Tongue (tissue), 2 donors: Measurements from ENCODE around the gene ANKS1A. TPM values are rescaled to one million over a fixed set of nuclear protein-coding genes. Genes with fewer than 3 reads are reported as not detected.
A peak's percentile ranks its signal among the peaks of the same experiment; 100 is the strongest.
"Not testable (repeated sequence)": the region's sequence is repeated elsewhere in the genome, so short reads cannot be mapped to it uniquely, and the experiment has no call there.

ENCODE experiments used
- DNase-seq: peaks from one replicate; pipeline ENCODE4 v3.0.0-alpha.2; 2015
- total RNA-seq: library from RNA; depleted of rRNA; stranded (reverse); fragments of >200 nt; gene quantifications from one replicate; pipeline ENCODE4 v1.2.3, GENCODE V29; 2014

Gene ANKS1A
- total RNA-seq, 1 donor from 2014 or later: 23.5 TPM

DNA sequence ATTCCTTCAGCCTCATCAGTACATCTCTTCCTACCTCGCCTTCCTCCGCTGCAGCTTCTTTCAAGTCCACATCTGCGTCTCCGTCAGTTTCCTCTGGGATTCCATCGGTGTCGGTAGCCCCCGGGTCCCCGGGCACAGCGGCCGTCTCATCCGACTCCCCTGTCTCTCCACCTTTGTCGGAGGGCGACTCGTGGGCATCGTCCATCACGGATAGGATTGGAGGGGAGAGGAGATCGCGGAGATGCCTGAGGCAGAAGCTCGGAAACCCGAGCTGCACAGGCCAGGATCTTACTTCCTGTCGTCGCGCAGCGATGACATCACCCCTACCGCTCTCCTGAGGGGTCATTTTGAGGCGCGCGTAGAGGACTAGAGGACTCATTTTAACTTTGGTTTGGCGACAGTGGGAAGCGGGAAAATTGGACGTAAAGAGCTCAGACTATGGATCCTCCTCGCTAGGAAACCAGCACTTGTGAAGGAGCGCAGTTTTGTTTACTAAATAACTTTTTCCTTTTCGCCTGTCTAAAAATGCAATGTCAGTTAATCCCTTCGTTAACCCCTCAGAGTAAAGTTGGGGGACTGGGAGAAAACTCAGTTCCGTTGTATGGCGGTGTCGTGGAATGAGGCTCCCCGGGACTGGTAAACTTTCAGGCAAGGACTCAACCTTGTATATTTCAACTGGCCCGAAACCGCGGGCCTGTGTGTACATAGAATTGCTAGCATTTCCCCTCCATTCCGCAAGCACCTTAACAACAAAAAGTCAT, 1.1 kb upstream of the ANKS1A start, which contains the start of gene TAF11:
Gene TAF11, minus strand, starts transcription at position 290 of the 761 bp plus-strand sequence. Its CDS starts 85 bp downstream, at position 205.
- peak; percentile 98 for DNase-seq

DNA sequence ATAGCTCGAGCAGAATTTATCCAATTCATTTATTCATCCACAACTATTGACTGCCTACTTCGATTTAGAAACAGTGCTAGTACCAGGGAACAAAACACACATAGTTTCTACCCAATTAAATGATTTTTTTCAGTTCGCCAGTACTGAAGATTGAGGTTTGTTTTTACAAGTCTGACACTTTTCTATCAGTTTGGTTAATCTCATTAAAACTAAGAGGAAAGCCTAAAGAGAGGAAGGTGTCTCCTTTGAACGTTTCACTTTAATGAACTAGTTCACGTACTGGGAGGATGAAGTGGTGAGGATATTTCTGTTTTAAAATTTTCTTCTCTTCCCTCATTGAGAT, 570 bp upstream of the ANKS1A start:
- no peak for DNase-seq

DNA sequence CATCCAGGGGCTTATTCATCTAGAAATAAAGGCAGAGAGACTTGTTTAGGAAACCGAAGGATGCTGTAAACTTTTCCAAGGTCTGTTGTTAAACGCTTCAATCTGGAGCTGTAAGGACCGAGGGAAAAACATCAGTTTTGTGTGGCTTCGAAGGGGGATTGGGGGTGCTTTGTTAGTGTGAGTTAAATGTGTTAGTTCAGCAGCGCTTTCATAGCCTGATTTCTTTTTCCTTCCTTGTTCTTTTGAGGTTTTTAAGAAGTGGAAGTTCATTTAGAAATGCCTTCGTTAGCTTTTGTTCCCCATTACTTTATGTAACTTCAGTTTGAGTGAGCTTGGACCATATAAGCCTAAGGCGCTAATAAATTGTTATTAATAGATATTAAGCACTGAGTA, 1.5 kb downstream of the ANKS1A start:
- no peak for DNase-seq

DNA sequence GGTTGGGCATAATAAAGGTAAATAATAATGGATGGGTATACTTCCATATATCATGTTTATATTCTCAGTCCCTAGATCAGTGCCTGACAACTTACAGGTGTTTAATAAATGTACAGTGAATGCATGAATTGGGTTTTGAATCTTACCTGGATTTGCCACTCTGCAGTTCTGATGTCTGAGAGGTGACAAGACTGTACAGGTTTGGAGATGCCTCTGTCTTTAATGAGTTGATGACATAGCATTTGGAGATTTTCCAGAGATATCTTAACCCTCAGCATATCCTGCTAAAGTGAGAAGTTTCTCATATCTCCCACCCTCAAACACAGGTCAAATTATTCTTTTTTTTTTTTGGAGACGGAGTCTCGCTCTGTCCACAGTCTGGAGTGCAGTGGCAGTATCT, 2.2 kb downstream of the ANKS1A start:
- DNase-seq: peak; percentile 15

DNA sequence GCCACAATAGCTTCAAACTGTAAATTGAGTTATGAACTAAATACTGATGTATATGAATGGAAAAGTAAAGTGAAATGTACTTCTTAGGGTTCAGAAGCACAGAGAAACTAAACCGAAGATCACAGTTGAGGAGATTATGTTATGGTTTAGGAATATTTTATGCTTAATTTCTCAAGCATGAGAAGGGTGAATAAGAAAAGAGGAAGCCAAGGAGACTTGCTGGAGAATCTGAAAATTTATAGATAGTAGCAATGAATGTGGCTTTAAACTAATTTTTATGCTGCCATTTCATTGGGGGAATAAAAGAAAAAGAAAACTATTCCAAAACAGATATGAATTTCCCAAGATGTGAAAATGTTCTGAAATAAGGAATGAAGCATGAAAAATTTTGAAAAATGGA, 5.6 kb downstream of the ANKS1A start:
- DNase-seq: no peak

DNA sequence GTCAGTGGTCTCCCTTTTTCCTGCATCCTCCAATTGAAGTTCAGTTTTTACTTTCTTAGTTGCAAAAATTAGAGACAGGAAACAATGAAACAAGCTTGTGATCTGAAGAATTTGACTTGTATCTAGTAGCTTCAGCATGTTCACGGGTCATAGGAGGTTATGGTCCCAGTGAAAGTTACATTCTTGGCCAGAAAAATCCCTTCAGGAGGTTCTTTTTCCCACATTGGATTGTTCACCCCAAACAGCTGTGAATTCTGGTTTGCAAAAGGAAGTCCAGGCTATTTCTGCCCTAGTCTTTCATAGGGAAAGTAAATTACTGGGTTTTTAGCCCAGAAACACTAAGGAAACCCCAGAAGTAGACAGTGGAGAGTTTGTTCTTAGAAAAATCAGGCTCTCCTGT, 8.1 kb downstream of the ANKS1A start:
- DNase-seq: no peak

DNA sequence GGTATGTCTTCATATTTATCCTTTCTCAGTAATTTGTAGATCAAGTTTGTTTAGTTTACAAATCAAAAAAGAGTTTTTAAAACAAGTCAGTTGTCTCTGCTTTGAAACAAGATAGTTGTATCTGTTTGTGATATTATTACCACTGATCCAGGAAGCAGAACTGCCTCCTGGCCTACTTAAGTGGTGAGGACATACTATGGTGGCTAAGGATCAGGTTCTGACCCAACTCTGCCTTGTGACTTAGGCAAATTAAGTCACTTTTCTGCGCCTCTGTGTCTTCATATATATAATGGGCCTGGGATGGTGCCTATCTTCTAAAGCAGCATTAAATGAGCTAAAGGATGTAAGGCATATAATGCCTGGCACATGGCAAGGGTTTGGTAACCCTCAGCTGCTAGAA, 8.7 kb downstream of the ANKS1A start:
- no peak for DNase-seq

DNA sequence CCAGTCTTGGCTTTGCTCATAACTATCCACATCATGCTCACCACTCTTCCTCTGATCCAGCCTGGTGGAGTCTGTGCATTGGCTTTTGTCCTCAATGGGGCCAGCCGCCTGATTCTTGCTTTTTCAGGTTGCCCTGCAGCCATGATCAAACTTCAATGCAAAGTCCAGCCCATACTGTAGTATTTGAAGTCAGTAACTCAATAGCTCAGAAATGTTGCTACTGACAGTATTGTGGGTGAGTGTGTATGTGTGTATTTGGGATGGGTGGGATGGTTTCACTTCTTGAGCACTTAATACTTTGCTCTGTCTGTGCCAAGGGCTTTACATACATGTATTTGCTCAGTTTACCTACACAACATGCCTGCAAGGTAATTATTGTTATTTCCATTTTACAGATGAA, 10.7 kb downstream of the ANKS1A start:
- not testable (repeated sequence) for DNase-seq

DNA sequence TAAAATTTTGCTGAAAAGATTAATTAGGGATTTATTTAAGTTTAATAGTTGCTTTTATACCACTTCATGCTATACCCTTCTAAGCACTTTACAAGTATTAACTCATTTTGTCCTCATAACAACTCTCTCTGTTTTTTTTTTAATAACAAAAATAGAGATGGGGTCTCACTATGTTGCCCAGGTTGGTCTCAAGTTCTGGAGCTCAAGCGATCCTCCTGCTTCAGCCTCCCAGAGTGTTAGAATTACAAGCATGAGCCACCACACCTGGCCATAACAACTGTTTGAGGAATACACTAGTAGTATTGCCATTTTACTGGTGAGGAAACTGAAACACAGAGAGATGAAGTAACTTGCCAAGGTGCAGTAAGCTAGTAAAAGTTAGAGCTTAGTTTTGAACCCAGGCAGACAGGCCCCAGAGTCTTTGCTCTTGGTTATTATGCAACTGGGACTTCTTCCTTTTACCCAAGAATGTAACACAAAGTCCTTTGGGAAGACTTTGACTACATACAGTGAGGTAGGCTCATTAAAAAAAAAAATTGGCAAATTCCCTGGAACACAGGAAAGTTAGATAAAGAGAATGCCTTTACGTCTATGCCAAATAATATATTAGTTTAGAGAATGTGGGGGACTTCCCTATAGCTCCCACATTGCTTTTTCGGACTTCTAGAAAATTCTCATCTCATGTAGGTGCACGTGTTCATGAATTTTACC, 11.4 kb downstream of the ANKS1A start:
- no peak for DNase-seq

DNA sequence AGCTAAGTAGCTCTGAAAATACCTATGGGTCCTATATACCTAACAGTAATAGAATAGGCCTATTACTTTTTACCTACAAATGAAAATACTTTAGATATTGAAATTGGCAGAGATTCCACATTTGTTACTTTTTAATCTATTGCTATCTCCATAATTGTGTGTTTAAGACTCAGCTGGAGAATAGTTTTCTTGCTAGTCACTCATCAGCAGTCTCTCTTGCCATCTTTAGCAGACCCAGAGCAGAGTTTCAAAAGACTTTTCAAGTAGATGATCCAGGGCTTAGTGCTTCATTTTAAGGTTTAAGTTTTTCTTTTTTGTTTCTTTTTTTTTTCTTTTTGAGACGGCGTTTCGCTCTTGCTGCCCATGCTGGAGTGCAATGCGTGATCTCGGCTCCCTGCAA, 12.9 kb downstream of the ANKS1A start:
- DNase-seq: no peak

DNA sequence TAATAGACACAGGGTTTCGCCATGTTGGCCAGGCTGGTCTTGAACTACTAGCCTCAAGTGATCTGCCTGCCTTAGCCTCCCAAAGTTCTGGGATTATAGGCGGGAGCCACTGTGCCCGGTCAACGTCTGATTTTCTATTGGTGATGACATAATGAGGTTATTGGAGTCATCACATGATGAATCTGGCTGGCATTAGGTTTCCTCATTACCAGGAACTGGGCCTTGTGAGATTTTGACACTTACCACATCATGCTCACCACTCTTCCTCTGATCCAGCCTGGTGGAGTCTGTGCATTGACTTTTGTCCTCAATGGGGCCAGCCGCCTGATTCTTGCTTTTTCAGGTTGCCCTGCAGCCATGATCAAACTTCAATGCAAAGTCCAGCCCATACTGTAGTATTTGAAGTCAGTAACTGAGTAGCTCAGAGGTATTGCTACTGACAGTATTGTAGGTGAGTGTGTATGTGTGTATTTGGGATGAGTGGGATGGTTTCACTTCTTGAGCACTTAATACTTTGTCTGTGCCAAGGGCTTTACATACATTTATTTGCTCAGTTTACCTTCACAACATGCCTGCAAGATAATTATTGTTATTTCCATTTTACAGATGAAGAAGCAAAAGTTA, 16.0 kb downstream of the ANKS1A start:
- DNase-seq: no peak

DNA sequence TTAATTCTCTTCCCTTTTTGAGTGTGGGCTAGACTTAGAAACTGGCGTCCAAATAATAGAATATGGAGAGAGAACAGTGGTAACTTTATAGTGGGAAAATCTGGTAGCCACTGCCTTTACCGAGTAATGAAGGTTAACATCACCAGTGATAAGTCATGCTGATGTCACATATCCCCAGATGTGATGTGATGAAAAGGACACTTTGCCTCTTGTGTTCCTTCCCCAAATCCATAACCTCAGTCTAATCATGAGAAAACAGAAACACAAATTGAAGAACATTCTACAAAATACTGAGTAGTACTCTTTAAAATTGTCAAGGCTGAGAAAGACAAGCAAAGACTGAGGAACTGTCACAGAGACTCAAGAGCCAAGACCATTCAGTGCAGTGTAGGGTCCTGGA, 17.8 kb downstream of the ANKS1A start:
- DNase-seq: no peak

DNA sequence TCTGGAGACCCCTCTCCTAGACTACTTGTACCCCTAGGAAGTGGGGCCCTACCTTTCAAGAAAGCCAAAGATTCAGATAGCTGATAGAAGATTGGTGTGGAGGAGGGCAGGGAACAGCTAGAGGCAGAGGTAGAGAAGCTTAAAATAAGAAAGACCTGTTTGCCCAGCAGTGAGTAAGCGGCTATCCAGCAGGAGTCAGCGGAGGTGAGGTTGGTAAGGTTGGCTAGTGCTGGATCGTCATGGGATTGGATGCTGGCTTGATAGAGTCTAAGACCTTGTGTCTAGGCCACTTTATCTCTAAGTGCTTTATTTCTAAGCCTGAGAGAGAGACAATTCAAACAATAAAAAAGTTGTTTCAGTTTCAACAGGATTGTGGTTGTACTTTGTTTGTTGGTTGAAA, 19.1 kb downstream of the ANKS1A start:
- DNase-seq: no peak

DNA sequence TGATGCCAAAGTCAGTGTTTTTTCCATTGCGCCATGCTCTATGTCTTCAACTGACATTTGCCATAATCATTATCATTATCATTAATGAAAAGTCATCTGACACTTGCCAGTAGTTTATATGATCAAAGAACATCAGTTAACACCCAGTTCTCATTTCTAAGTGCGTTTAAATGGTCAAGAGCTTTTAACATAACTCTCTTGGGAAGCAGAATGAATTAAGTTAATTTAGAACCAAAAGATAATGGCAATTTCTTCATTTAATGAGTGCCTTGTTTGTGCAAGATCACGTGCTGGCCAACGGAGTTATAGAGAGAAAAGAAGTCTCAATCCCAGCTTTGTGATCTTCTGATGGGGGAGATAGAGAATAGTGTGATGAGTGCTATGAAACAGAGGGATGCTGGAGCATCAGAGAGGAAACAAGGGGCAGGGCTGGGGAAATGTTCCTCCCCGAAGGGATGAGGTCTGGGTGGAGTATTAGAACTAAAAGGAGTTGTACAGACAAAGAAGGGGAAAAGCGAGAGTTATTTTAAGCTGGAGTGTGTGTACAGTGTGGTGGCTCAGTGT, 20.3 kb downstream of the ANKS1A start:
- no peak for DNase-seq

DNA sequence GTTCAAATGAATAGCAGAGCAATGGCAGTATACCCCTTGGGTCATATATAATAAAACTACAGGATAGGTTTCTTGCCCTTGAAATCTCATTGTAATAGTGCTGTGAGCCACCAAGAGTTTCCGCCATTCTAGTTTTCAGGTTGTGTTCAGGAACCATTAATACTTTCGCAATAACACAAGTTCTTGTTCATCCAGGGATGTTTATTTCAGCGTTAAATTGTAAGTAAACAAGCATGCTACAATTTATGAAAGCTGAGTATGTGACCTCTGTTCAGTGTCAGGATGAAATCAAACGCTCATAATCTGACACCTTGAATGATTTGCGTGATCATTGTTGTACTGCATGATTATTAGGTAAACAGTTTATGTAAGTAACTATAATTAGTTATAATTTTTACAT, 22.8 kb downstream of the ANKS1A start:
- DNase-seq: no peak

DNA sequence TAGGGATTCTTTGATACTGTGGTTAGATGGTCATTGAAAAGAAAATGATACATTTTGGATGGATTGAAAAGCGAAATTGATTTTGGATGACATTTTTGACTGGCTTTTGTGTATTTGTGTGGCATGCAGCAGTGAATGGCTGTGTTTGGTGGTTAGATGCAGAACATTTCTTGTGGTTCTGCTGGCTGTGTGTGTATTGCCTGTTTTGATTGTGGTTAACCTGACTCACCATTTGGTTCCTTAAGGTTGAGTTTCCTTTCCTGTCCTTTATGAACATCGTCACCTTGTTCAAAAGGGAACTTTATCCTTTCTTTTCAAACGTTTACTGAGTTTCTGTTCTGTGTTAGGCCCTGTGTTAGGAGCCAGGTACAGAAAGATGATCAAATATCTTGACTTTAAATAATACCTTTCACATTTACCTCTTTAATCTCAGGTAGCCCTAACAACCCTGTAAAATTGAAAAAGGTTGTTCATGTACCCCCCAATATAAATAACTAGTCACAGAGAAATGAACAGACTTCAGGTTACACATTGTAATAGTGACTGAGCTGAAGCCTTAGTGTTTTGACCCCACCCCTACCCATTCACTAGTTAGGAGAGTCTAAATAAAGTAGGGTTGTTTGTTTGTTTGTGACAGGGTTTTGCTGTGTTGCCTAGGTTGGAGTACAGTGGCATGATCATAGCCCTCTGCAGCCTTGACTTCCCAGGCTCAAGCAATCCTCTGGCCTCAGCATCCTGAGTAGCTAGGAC, 23.8 kb downstream of the ANKS1A start:
- no peak for DNase-seq

DNA sequence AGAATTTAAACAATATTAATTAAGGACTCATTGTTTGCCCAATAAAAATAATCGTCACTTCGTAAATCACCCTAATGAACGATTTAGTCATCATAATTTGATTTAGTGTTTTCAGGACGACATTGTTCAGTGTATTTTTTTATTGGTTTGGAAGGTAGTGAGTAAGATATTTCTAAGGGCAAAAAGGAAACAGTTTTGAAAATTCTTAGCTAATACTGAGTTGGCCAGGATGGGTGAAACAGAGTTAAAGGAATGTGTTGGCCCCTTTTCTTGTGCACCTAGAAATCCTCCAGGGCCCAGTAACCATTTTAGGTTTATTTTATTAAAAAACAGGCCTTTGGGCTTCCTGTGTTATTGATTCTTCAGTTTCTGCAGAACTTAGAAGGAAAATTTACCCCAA, 25.3 kb downstream of the ANKS1A start:
- DNase-seq: no peak

DNA sequence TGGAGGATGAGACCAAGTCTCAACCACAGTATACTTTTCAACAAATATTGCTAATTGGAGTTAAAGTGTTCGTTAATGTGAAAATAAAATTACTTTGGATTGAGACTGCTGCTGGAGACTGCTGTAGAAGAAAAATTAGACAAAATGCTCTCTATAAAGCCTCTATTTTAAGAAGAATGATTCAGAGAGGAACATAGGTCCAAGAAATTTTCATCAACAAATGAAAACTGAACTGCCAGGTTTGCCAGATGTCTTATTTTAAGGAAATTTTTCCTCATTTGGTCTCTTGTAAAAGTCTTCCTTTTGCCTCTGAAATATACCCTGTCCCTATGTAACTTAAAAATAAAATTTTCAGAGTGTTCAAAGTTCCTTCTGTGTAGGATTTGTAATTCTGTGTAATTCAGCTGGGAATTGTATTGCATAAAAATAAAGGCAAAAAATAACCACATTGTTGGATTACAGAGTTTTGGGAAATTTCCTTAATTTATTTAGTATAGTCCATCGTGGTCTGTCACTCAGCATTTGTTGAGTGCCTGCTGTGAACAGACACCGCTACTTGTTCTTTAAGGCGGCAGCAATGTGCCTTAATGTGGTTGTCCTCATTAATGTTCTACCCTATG, 27.4 kb downstream of the ANKS1A start:
- peak; percentile 27 for DNase-seq

DNA sequence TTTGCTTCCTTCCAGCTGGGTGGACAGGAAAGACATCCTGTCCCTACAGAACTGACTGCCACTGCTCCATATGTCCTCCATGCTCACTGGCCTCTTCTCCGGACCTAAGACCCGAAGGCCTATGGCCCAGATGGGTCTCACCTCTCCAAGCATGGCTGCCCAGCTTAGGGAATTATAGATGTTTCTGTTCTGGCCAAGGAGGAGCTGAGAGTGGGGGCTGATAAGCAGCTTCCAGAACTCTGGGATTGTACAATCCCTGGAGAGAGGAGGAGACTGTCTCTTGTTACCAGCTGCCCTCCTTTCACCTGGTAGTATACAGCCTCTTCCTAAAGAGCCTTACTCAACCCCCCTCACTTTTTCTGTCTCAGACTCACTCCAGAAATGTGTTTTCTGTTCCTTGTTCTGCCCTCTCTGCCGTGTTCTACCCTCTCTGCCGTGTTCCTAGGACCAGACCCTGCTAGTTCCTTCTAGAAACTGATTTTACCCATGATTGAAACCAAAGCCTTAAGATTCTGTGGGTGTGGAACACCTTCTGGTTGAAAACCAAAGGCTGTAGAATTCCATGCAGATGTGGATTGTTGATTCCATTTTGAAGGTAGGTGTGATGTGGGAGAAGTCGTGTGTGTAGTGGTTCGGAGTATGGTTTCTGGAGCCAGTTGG, 28.7 kb downstream of the ANKS1A start:
- no peak for DNase-seq

DNA sequence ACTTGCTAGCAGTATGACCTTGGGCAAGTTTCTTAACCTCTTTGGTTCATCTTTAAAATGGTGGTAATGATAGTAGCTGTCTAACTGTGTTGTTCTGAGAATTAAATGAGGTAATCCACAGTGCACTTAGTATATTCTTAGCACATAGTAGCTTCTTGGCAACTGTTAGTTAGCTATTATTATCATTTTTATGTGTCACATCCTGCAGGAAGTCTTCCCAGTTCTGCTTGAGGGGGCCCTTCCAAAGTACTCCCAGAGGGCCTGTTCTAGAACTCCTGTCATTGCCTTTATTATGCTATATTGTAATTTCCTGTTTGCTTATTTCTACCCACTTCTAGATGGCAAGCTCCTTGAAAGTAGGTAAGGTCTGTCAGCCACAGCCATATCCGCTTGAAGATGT, 30.6 kb downstream of the ANKS1A start:
- no peak for DNase-seq

DNA sequence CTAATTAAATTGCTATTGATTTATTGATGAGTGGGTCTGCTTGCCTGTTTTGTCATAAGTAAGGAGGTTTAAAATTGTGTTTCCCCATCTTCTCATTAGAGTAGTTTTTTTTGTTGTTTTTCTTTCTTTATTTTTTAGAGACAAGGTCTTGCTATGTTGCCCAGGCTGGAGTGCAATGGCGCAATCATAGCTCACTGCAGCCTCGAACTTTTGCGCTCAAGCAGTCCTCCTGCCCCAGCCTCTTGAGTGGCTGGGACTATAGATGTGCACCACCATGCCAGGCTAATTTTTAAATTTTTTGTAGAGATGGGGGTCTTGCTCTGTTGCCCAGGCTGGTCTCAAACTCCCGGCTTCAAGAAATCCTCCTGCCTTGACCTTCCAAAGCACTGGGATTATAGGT, 31.0 kb downstream of the ANKS1A start:
- no peak for DNase-seq
